Uterus (tissue), 2 donors: Measurements from ENCODE around the gene TMEM141.

Source experiments
- POLR2A ChIP-seq, 2 donors: fragments of 450-650 bp; IDR thresholded peaks; one replicate each; pipeline ENCODE4 v1.6.1; 2016; ENCODE audit warnings: antibody characterized with exemption in 2 of 2, mild to moderate bottlenecking in 1 of 2, moderate library complexity in 1 of 2
- TF ChIP-seq, protein P1 (sequence below), 4 experiments: fragments of 200-600 bp in 2 of 4; fragments of 450-650 bp in 2 of 4; sonication (generic) in 2 of 4; IDR thresholded peaks; one replicate each; pipeline ENCODE4 v1.5.1; 2016 to 2019; ENCODE audit warnings: antibody characterized with exemption in 4 of 4, mild to moderate bottlenecking in 2 of 4, moderate library complexity in 1 of 4

DNA sequence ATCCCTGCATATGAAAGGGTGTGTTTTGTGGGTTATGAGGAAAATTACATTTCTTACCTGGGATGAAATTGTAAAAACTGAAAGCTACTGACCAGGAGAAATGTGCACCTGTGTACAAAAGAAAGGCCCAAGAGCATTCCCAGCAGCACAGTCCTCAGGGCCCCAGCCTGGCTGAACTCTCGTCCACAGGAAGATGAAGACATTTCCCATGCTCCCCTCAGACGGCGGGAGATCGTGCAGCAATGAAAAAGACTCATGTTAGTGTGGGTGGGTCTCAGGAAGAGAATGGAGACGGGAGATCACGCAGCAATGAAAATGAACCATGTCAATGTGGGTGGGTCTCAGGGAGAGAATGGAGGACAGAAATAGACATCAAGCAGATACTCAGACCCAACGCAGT is 14.2 kb upstream of the TMEM141 start:
- TF ChIP-seq POLR2A (IDR thresholded peaks at IDR 0.05) = no peak
- TF ChIP-seq, protein P1, sequence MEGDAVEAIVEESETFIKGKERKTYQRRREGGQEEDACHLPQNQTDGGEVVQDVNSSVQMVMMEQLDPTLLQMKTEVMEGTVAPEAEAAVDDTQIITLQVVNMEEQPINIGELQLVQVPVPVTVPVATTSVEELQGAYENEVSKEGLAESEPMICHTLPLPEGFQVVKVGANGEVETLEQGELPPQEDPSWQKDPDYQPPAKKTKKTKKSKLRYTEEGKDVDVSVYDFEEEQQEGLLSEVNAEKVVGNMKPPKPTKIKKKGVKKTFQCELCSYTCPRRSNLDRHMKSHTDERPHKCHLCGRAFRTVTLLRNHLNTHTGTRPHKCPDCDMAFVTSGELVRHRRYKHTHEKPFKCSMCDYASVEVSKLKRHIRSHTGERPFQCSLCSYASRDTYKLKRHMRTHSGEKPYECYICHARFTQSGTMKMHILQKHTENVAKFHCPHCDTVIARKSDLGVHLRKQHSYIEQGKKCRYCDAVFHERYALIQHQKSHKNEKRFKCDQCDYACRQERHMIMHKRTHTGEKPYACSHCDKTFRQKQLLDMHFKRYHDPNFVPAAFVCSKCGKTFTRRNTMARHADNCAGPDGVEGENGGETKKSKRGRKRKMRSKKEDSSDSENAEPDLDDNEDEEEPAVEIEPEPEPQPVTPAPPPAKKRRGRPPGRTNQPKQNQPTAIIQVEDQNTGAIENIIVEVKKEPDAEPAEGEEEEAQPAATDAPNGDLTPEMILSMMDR (IDR thresholded peaks at IDR 0.05) = no peak
